ENCODE data around the gene CRTAC1. TPM values are rescaled to one million over a fixed set of nuclear protein-coding genes. Genes with fewer than 3 reads are reported as not detected.

CRTAC1 gene
- total RNA-seq, 1 experiment from 2014 or later: 0.46 TPM

DNA sequence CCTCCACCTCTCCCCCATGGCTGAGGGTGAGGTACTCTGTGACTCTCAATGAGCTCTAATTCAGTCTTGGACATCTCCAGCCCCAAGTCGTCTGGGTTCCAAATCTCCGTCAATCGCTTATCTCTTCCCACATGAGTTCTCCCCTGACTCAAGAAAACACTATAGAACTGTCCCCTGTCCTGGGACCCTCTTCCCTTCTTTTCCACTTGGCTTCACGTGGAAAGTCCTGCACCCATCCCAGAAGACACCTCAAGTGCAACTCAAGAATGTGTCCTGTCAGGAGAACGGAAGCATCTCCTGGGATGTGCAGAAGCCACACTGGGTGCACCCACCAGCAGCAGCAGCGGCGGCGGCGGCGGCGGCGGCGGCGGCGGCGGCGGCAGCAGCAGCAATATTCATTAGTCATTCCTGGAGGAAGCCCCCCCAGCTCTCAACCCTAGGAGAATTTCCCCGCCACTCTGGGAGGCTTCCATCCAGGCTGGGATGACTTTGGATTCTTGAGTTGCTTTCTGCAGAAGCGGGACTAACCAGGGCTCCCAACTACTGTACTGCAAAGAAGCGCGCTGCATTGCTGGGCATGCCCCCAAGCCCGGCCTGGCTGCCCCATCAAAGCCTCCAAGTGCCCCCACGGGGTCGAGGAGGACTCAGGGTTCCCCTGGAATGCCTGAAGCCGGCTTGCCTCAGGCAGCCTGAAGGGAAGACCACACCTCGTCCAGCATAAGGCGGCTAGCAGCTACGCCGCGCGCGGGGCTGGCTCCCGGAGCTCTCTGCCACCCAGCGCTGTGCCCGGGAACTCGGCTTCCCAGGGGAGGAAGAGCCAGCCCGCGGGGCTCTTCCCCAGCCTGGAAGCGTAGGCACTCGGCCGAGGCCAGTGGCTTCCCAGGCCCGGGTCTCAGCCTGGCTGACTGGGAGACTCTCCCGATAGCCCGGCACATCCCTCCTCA lies 1.0 kb downstream of the CRTAC1 start:
- H3K79me2 ChIP-seq (ENCODE audit: insufficient read depth, low read length): no peaks in the 10 kb centered on the region
- no peak for TF ChIP-seq CTCF (conservative IDR thresholded peaks at IDR 0.05)
- H3K27me3 ChIP-seq (ENCODE audit: insufficient read depth, low read length): peaks cover 44% of the 10 kb centered on the region
- no peak overlapping the region for H2BK20ac ChIP-seq (ENCODE audit: low read depth, low read length, poor library complexity, severe bottlenecking)
- peaks cover 12% of the 10 kb centered on the region for H3K23me2 ChIP-seq (ENCODE audit: insufficient read length, low read depth, low read length, poor library complexity, severe bottlenecking)
- H3K4me2 ChIP-seq (ENCODE audit: insufficient read depth, insufficient read length, low read length): peak overlapping the region; percentile 60
- no peak overlapping the region for H4K5ac ChIP-seq (ENCODE audit: insufficient read length, low read depth, low read length)
- Mint-ChIP-seq H3K9me3 (no peaks in the 10 kb centered on the region; a peak in 1 of 5 replicates), H3K27ac (no peak overlapping the region), H3K4me1 (peaks cover 16 to 27% of the 10 kb centered on the region in 2 experiments), H3K27me3 (ENCODE audit: low read depth) (peaks cover 87% of the 10 kb centered on the region), H3K36me3 (ENCODE audit: insufficient read depth in 1 of 3, low read depth in 3 of 3) (no peaks in the 10 kb centered on the region; a peak in 1 of 7 replicates), H3K4me3 (peak overlapping the region; percentile 51 to 83)
- H2AK5ac ChIP-seq (ENCODE audit: insufficient read length, low read length): no peak overlapping the region
- no peaks in the 10 kb centered on the region for H3K9me3 ChIP-seq (ENCODE audit: control insufficient read depth, low read depth, low read length)
- H3K79me1 ChIP-seq (ENCODE audit: insufficient read depth, low read depth, low read length, poor library complexity, severe bottlenecking): no peaks in the 10 kb centered on the region
- H2BK12ac ChIP-seq (ENCODE audit: insufficient read length, low read depth, low read length): no peak overlapping the region
- no peak overlapping the region for H3K4ac ChIP-seq (ENCODE audit: low read depth, low read length)
- no peak overlapping the region for H3K23ac ChIP-seq (ENCODE audit: insufficient read length, low read depth, low read length)
- H4K91ac ChIP-seq (ENCODE audit: insufficient read length, low read depth, low read length): no peak overlapping the region
- no peak overlapping the region for H3K18ac ChIP-seq (ENCODE audit: insufficient read length, low read depth, low read length)
- H3K4me1 ChIP-seq (ENCODE audit: insufficient read depth, low read length): no peaks in the 10 kb centered on the region
- WGBS (ENCODE audit: extremely low coverage, insufficient read length, low lambda C conversion rate): no CpG with 5 or more reads among the region's 44 CpGs
- no peak overlapping the region for H2AFZ ChIP-seq (ENCODE audit: low read length)
- no peak overlapping the region for H3K27ac ChIP-seq (ENCODE audit: insufficient read length, low read depth, low read length)
- no peak overlapping the region for H3T11ph ChIP-seq (ENCODE audit: low read length)
- no peak for DNase-seq
- no peak overlapping the region for H2BK5ac ChIP-seq (ENCODE audit: insufficient read length, low read length)
- no peak overlapping the region for H3K56ac ChIP-seq (ENCODE audit: insufficient read length, low read depth, low read length)
- H2BK120ac ChIP-seq (ENCODE audit: low read depth, low read length, poor library complexity, severe bottlenecking): no peak overlapping the region
- no peak overlapping the region for H2BK15ac ChIP-seq (ENCODE audit: low read depth, low read length)
- H4K8ac ChIP-seq (replicated peaks; ENCODE audit: insufficient read length, low read depth, low read length): no peak overlapping the region
- H3K14ac ChIP-seq (ENCODE audit: insufficient read depth, low read length): no peak overlapping the region
- no peak overlapping the region for H3K9ac ChIP-seq (ENCODE audit: extremely low read depth, insufficient read length, low read length)
- H4K20me1 ChIP-seq (ENCODE audit: control insufficient read depth, insufficient read depth, insufficient read length): no peaks in the 10 kb centered on the region

Measured in H9 (cell line).